Femur (tissue), 1 donor: Measurements from ENCODE around the gene RTP5.

Experiments
- DNase-seq: peaks from one replicate; pipeline ENCODE4 v3.0.0-alpha.2; 2017

Gene RTP5

GRCh38 chr2:241890524-241891235 lies 21.2 kb downstream of the RTP5 start:
- DNase-seq = no peak

- DNase-seq = no peak
Measured at GRCh38 chr2:241891315-241891987, 21.9 kb downstream of the RTP5 start.

- no peak for DNase-seq
Measured at GRCh38 chr2:241891988-241892298, 22.4 kb downstream of the RTP5 start.

GRCh38 chr2:241892299-241893137 lies 23.0 kb downstream of the RTP5 start:
- DNase-seq = peak; percentile 20

GRCh38 chr2:241893265-241893664 lies 23.7 kb downstream of the RTP5 start:
- DNase-seq = no peak

GRCh38 chr2:241894056-241894641 lies 24.6 kb downstream of the RTP5 start:
- DNase-seq = peak; percentile 18

GRCh38 chr2:241894681-241895426 lies 25.3 kb downstream of the RTP5 start:
- peak; percentile 14 for DNase-seq

GRCh38 chr2:241895427-241895711 lies 25.8 kb downstream of the RTP5 start:
- DNase-seq = no peak

- no peak for DNase-seq
Measured at GRCh38 chr2:241895712-241896641, 26.4 kb downstream of the RTP5 start.

GRCh38 chr2:241896746-241897201 lies 27.2 kb downstream of the RTP5 start:
- DNase-seq = no peak

GRCh38 chr2:241897231-241897916 lies 27.8 kb downstream of the RTP5 start:
- no peak for DNase-seq

- DNase-seq = no peak
Measured at GRCh38 chr2:241898463-241899270, 29.1 kb downstream of the RTP5 start.

- no peak for DNase-seq
Measured at GRCh38 chr2:241900251-241901017, 30.9 kb downstream of the RTP5 start.

GRCh38 chr2:241901018-241901380 lies 31.5 kb downstream of the RTP5 start:
- DNase-seq = no peak

GRCh38 chr2:241901500-241902351 lies 32.2 kb downstream of the RTP5 start:
- DNase-seq = no peak

GRCh38 chr2:241902357-241902991 lies 32.9 kb downstream of the RTP5 start:
- no peak for DNase-seq

- DNase-seq = no peak
Measured at GRCh38 chr2:241903121-241904010, 33.8 kb downstream of the RTP5 start.
